Measurements from ENCODE around the gene AP2A1.

AP2A1 gene

DNA sequence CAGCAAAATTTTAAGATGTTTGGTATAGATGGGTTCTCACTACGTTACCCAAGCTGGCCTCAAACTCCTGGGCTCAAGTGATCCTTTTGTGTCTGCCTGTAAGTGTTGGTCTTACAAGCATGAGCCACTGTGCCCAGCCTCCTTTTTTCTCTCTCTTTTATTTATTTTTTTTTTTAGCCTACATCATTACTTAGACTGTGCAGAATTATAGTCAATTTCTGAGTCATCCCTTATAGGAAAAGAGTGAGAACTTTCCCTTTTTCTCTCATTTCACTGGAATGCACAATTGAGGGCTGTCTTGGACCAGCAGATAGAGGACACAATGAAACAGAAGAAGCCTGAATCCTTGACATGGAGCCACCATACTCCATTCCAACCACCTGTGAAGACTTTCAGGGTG is 17.0 kb upstream of the AP2A1 start:
- DNase-seq (ENCODE audit: insufficient read length, low spot score), result no peak
- TF ChIP-seq CTCF (IDR thresholded peaks at IDR 0.05; ENCODE audit: insufficient read depth, missing control alignments), result no peak
- no peak for FAIRE-seq

- no peak for TF ChIP-seq CTCF (IDR thresholded peaks at IDR 0.05; ENCODE audit: insufficient read depth, missing control alignments)
- DNase-seq (ENCODE audit: insufficient read length, low spot score), result no peak
- no peak for FAIRE-seq
These were observed 14.1 kb upstream of the AP2A1 start for GRCh38 chr19:49752701-49753100.

DNA sequence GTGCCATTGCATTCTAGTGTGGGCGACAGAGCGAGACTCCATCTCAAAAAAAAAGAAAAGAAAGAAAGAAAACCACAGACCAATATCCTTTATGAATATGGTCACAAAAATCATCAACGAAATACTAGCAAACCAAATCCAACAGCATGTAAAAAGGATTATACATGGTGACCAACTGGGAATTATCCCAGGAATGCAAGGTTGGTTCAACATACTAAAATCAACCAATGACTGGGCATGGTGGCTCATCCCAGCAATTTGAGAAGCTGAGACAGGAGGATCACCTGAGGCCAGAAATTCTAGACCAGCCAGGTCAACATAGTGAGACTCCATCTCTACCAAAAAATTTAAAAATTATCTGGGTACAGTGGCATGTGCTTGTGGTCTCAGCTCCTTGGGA is 10.8 kb upstream of the AP2A1 start:
- DNase-seq (ENCODE audit: insufficient read length, low spot score) (no peak), FAIRE-seq (no peak)
- no peak for TF ChIP-seq CTCF (IDR thresholded peaks at IDR 0.05; ENCODE audit: insufficient read depth, missing control alignments)

DNA sequence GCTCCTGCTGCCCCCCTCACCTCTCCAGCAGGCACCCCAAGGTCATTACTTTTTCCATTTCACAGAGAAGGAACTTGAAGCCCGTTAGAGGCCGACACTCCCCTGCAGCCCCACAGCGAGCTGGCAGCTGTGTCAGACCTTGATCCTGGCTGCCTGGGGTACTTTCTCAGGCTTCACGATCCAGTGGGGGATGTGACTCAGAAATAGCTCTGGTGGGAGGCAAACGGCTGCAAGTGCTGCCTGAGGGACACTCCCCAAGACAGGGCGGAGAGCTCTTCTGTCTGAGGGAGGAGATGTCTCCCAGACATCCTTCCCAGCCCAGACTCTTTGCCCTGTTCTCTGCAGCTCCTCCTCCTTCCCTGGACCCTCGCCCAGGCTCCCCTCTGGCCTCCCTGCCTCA is 8.5 kb upstream of the AP2A1 start:
- no peak for TF ChIP-seq CTCF (IDR thresholded peaks at IDR 0.05; ENCODE audit: insufficient read depth, missing control alignments)
- DNase-seq (ENCODE audit: insufficient read length, low spot score) (no peak), FAIRE-seq (no peak)

- FAIRE-seq, result no peak
- no peak for DNase-seq (ENCODE audit: insufficient read length, low spot score)
- no peak for TF ChIP-seq CTCF (IDR thresholded peaks at IDR 0.05; ENCODE audit: insufficient read depth, missing control alignments)
These were observed 5.6 kb upstream of the AP2A1 start for GRCh38 chr19:49761249-49761624.

DNA sequence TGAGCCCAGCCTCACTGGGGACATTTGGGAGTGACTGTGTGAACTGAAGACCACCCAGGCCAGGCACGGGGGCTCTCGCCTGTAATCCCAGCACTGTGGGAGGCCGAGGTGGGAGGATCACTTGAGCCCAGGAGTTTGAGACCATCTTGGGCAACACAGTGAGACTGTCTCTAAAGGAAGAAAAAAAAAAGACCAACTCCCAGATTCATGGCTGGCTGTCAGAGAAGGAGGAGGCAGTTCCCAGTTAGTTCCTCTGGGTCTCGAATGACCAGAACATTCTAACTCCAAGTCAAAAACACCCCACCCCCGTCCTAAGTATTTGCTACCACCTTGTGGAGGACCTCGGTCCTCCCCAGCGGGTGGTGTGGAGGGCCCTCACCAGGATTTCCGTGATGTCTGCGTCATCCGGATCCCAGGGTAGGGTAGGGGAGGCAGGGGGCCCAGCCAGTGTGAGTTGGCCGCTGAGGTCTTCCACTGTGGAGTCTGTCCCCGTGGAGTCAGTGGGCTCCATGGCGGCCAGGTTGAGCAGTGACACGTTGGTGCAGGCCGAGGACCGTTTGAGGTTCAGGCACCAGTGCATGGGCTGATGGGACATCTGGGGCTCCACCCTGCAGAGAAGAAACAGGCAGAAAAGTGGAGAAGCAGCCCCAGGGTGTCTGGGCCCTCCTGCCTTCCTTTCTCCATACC is 5.0 kb upstream of the AP2A1 start:
- DNase-seq (ENCODE audit: insufficient read length, low spot score), result no peak
- TF ChIP-seq CTCF (IDR thresholded peaks at IDR 0.05; ENCODE audit: insufficient read depth, missing control alignments), result no peak
- no peak for FAIRE-seq

DNA sequence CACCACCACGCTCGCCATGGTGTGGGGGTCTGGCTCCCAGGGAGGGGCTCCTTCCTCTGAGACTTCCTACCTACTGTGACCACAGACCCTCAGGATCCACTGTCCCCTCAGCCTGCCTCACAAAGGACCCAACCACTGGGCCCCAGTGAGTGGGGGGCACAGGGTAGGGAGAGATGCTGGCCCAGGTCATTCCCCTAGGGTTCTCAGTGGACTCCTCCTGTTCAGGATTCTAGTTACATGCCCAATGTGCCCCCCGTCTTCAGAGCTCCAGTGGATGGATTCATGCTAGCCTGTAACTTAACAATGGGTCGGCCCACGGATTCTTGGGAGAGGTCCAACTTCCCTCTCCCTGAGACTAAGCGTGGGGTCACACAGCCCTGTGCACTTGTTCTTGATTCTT is 3.6 kb upstream of the AP2A1 start, which contains the start of gene TSKS:
TSS of gene TSKS (minus strand) at position 77 of the 400 bp plus-strand sequence. CDS start at position 18, 59 bp downstream.
- TF ChIP-seq CTCF (IDR thresholded peaks at IDR 0.05; ENCODE audit: insufficient read depth, missing control alignments), result no peak
- FAIRE-seq (no peak), DNase-seq (ENCODE audit: insufficient read length, low spot score) (no peak)
